GM12892 (cell line): ENCODE data around the gene CD200R1.

Experiments used
- POLR2A ChIP-seq: IDR thresholded peaks from 2 replicates; pipeline ENCODE4 v1.6.1; 2011; ENCODE audit warnings: low read depth, low read length, control low read depth
- TAF1 ChIP-seq: IDR thresholded peaks from 2 replicates; pipeline ENCODE4 v1.6.1; 2011; ENCODE audit warnings: low read depth, mild to moderate bottlenecking, control low read depth, low read length, borderline replicate concordance

DNA sequence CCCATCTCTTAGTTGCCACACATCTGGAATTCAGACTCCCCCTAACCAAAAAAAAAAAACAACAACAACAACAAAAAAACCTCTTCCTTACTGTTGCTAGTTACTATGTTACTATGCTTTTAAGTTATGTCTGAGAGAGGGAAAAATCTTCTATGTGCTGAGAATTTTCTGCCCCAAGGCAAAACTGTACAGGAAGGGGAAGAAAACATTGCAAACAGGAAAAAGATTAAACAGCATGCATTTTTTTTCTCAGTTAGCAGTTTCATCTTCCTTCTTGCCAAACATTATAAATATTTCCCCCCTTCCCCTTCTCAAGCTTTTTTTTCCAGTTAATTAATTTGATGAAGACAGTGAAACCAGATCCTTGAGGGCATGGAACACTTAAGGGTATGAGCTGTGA lies 1.1 kb upstream of the CD200R1 start:
- TF ChIP-seq TAF1 (no peak), POLR2A (no peak)
